Liver (tissue), 9 donors: ENCODE data around the gene NAA38. TPM values are rescaled to one million over a fixed set of nuclear protein-coding genes. Genes with fewer than 3 reads are reported as not detected.
"Not testable (repeated sequence)": the region's sequence is repeated elsewhere in the genome, so short reads cannot be mapped to it uniquely, and the experiment has no call there.

ENCODE experiments used
- DNase-seq: peaks from one replicate; pipeline ENCODE4 v3.0.0-alpha.2; 2017; ENCODE audit warnings: low spot score
- H3K27ac ChIP-seq, 2 donors: one replicate each; pipeline ENCODE4 v1.7.0; 2013; ENCODE audit warnings: inconsistent platforms in 2 of 2, low read length in 2 of 2, control low read depth in 1 of 2, low read depth in 1 of 2, mild to moderate bottlenecking in 1 of 2
- H3K27me3 ChIP-seq, 4 donors: one replicate each; pipeline versions ENCODE4 v1.6.1 to v1.7.0; 2013; ENCODE audit warnings: low read length in 3 of 4, inconsistent platforms in 1 of 4, mild to moderate bottlenecking in 1 of 4, moderate library complexity in 1 of 4; ENCODE audit not compliant: control insufficient read depth in 4 of 4, insufficient read depth in 4 of 4
- H3K36me3 ChIP-seq, 4 donors: one replicate each; pipeline versions ENCODE4 v1.6.1 to v1.7.0; 2013; ENCODE audit warnings: low read length in 3 of 4, mild to moderate bottlenecking in 3 of 4, low read depth in 1 of 4, moderate library complexity in 1 of 4; ENCODE audit not compliant: control insufficient read depth in 4 of 4, insufficient read depth in 3 of 4
- H3K4me1 ChIP-seq, 4 donors: one replicate each; pipeline versions ENCODE4 v1.6.1 to v1.7.0; 2013; ENCODE audit warnings: low read length in 3 of 4, mild to moderate bottlenecking in 3 of 4, moderate library complexity in 1 of 4; ENCODE audit not compliant: control insufficient read depth in 4 of 4, insufficient read depth in 4 of 4
- H3K4me3 ChIP-seq, 3 donors: one replicate each; pipeline versions ENCODE4 v1.6.1 to v1.7.0; 2013; ENCODE audit warnings: low read length in 3 of 3, control low read depth in 1 of 3, low read depth in 1 of 3, mild to moderate bottlenecking in 1 of 3
- H3K9ac ChIP-seq, 2 donors: one replicate each; pipeline ENCODE4 v1.7.0; 2013; ENCODE audit warnings: low read length in 2 of 2, mild to moderate bottlenecking in 2 of 2, moderate library complexity in 2 of 2, control low read depth in 1 of 2, low read depth in 1 of 2
- H3K9me3 ChIP-seq, 4 donors: one replicate each; pipeline versions ENCODE4 v1.6.1 to v1.7.0; 2013; ENCODE audit warnings: low read length in 3 of 4; ENCODE audit not compliant: control insufficient read depth in 4 of 4
- EGR1 ChIP-seq, 2 donors: IDR thresholded peaks; 2 replicates each; pipeline ENCODE4 v1.6.1; 2016 to 2018; ENCODE audit warnings: antibody characterized with exemption in 2 of 2, low read depth in 2 of 2
- FOXA1 ChIP-seq: IDR thresholded peaks from 2 replicates; pipeline ENCODE4 v1.6.1; 2016; ENCODE audit warnings: antibody characterized with exemption
- FOXA2 ChIP-seq: IDR thresholded peaks from 2 replicates; pipeline ENCODE4 v1.6.1; 2016; ENCODE audit warnings: antibody characterized with exemption
- HNF4A ChIP-seq, 2 donors: conservative IDR thresholded peaks; 2 replicates each; pipeline ENCODE4 v1.6.1; 2016; ENCODE audit warnings: antibody characterized with exemption in 2 of 2, mild to moderate bottlenecking in 2 of 2
- HNF4G ChIP-seq: IDR thresholded peaks from 2 replicates; pipeline ENCODE4 v1.6.1; 2016; ENCODE audit warnings: antibody characterized with exemption
- JUND ChIP-seq, 2 donors: IDR thresholded peaks; 2 replicates each; pipeline ENCODE4 v1.6.1; 2016; ENCODE audit warnings: antibody characterized with exemption in 2 of 2
- RAD21 ChIP-seq, 2 donors: IDR thresholded peaks; 2 replicates each; pipeline ENCODE4 v1.6.1; 2016; ENCODE audit warnings: antibody characterized with exemption in 2 of 2, mild to moderate bottlenecking in 2 of 2
- RXRA ChIP-seq, 2 donors: IDR thresholded peaks; 2 replicates each; pipeline ENCODE4 v1.6.1; 2017 to 2018; ENCODE audit warnings: antibody characterized with exemption in 2 of 2, mild to moderate bottlenecking in 1 of 2
- SP1 ChIP-seq: IDR thresholded peaks from 2 replicates; pipeline ENCODE4 v1.6.1; 2018; ENCODE audit warnings: antibody characterized with exemption, mild to moderate bottlenecking
- TAF1 ChIP-seq: conservative IDR thresholded peaks from 2 replicates; pipeline ENCODE4 v1.6.1; 2016; ENCODE audit warnings: antibody characterized with exemption, mild to moderate bottlenecking
- WGBS: extraction: QIAGEN DNeasy Blood & Tissue Kit; methylation state at CpG from one replicate; pipeline ENCODE4 v1.1.7; 2013; 5-methylcytosine and 5-hydroxymethylcytosine counted together
- polyA plus RNA-seq, 2 donors: library from polyadenylated mRNA; stranded (reverse) in 1 of 2; unstranded in 1 of 2; fragments of 200-250 nt in 1 of 2; fragments of >200 nt in 1 of 2; fragmentation: Nextera tagmentation in 1 of 2; extraction: Ambion mirVana in 1 of 2; gene quantifications; one replicate each; pipeline versions ENCODE4 v1.2.1 to v1.2.3, GENCODE V29; 2013 to 2015
- total RNA-seq, 2 donors: library from RNA; depleted of rRNA; stranded (reverse); fragments of >200 nt; gene quantifications; one replicate each; pipeline ENCODE4 v1.2.3, GENCODE V29; 2014
- TF ChIP-seq, protein P1 (sequence below): IDR thresholded peaks from 2 replicates; pipeline ENCODE4 v1.6.1; 2016; ENCODE audit warnings: antibody characterized with exemption
- TF ChIP-seq, protein P2 (sequence below): fragments of 150-350 bp; IDR thresholded peaks from 2 replicates; pipeline ENCODE4 v1.5.1; 2017; ENCODE audit warnings: improper control_type of control experiment, low read depth, low read length; ENCODE audit not compliant: missing input control
- TF ChIP-seq, protein P3 (sequence below): IDR thresholded peaks from 2 replicates; pipeline ENCODE4 v1.6.1; 2016; ENCODE audit warnings: antibody characterized with exemption
- TF ChIP-seq, protein P4 (sequence below): IDR thresholded peaks from 2 replicates; pipeline ENCODE4 v1.6.1; 2016; ENCODE audit warnings: antibody characterized with exemption, mild to moderate bottlenecking
- TF ChIP-seq, protein P5 (sequence below): IDR thresholded peaks from 2 replicates; pipeline ENCODE4 v1.6.1; 2016; ENCODE audit warnings: antibody characterized with exemption
- donor health status: healthy.
- donor health status: healthy.
- donor health status: healthy.
- donor health status: healthy.
- donor health status: healthy.

The NAA38 gene
- total and polyA plus RNA-seq, 4 donors, result 24.3 to 118 (median 56.8) TPM

DNA sequence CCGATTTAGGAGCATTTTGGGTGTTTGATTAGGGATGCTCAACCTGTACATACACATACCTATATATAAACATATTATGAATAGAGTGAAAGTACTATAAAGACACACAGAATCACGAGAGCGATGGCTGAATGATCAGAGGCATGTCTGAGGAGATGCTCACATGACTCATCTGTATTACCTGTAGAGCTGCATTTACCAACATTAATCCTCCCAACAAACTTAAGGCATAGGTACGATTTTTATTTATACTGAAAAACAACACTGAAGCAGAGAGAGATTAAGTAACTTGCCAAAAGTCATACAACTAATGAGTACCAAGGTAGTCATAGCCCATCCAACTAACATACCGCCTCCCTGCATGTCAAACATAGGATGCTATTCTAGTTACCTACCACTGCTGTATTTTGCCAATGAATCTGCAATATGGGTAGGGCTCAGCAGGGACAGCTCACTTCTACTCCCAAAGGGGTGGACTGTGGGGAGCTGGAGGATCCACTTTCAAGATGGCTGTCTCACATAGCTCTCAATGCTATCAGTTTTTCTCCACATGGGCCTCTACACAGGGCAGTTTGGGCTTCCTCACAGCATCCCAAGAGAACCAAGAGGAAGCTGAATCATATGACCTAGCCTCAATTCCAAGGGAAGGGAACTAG lies 7.8 kb upstream of the NAA38 start:
- Histone ChIP-seq H3K4me3 (no peak overlapping the region), H3K27ac (no peak overlapping the region), H3K9ac (no peak overlapping the region), H3K27me3 (no peaks in the 10 kb centered on the region), H3K36me3 (peaks cover 0 to 2% (median 0%) of the 10 kb centered on the region in 4 donors), H3K9me3 (no peaks in the 10 kb centered on the region), H3K4me1 (peaks cover 0 to 8% (median 5%) of the 10 kb centered on the region in 4 donors)
- DNase-seq, result no peak
- 95% methylated on average over 5 of the region's 5 CpGs for WGBS
- TF ChIP-seq, protein P1, sequence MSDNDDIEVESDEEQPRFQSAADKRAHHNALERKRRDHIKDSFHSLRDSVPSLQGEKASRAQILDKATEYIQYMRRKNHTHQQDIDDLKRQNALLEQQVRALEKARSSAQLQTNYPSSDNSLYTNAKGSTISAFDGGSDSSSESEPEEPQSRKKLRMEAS, result no peak
- no peak for TF ChIP-seq RXRA (IDR thresholded peaks at IDR 0.05)
- TF ChIP-seq, protein P2, sequence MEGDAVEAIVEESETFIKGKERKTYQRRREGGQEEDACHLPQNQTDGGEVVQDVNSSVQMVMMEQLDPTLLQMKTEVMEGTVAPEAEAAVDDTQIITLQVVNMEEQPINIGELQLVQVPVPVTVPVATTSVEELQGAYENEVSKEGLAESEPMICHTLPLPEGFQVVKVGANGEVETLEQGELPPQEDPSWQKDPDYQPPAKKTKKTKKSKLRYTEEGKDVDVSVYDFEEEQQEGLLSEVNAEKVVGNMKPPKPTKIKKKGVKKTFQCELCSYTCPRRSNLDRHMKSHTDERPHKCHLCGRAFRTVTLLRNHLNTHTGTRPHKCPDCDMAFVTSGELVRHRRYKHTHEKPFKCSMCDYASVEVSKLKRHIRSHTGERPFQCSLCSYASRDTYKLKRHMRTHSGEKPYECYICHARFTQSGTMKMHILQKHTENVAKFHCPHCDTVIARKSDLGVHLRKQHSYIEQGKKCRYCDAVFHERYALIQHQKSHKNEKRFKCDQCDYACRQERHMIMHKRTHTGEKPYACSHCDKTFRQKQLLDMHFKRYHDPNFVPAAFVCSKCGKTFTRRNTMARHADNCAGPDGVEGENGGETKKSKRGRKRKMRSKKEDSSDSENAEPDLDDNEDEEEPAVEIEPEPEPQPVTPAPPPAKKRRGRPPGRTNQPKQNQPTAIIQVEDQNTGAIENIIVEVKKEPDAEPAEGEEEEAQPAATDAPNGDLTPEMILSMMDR, result no peak
- no peak for TF ChIP-seq JUND (IDR thresholded peaks at IDR 0.05)
- no peak for TF ChIP-seq SP1
- TF ChIP-seq EGR1 (IDR thresholded peaks at IDR 0.05; ENCODE audit: low read depth in 2 of 2), result no peak

DNA sequence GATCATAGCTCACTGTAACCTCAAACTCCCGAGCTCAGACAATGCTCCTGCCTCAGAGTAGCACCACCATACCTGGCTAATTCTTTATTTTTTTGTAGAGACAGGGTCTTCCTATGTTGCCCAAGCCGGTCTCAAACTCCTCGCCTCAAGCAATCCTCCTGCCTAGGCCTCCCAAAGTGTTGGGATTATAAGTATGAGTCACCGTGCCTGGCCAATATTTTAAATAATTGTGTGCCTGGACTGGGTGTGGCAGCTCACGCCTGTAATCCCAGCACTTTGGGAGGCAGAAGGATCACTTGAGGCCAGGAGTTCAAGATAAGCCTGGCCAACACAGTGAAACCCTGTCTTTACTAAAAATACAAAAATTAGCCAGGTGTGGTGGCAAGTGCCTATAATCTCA lies 7.0 kb upstream of the NAA38 start:
- not testable (repeated sequence) for H3K27me3 ChIP-seq, DNase-seq, H3K36me3 ChIP-seq, H3K4me3 ChIP-seq, H3K9ac ChIP-seq, H3K27ac ChIP-seq, H3K9me3 ChIP-seq
- peaks cover 0 to 14% (median 6%) of the 10 kb centered on the region in 4 donors for H3K4me1 ChIP-seq
- WGBS, result 84% methylated on average over 5 of the region's 5 CpGs

DNA sequence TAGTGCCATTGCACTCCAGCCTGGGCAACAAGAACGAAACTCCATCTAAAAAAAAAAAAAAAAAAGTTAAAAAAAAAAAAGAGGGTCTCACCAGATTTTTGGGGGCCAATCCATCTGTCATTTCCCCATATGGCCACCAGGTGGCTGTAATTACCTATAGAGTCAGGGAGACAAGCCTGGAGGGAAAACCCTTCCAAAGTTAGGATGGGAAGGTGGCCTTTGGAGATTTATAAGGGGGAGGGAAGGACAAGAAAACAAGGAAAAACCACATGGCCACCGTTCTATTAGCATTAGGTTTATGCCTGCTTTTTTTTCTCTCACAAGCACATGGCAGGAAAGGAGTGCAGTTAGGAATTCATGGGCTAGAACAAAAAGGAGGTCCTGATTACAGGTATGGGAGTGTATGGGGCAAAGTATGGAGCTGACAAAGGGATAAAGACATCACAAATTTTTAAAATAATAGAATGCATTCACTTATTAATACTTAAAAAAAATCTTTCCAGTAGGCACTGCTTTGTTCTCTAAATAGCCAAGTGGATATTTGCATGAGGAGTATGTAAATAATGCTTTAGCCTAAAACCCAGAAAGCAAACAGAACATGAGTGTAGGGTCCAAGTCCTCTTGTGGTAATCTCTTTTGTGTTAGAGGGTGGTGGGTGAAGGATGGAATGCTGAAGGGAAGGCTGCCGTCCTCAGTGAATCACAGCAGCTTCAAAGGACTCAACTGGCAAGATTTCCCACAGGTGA lies 5.5 kb upstream of the NAA38 start:
- Histone ChIP-seq H3K27ac (no peak overlapping the region), H3K36me3 (peaks cover 0 to 2% (median 0%) of the 10 kb centered on the region in 4 donors), H3K27me3 (no peaks in the 10 kb centered on the region), H3K4me1 (peaks cover 0 to 28% (median 19%) of the 10 kb centered on the region in 4 donors), H3K9ac (no peak overlapping the region), H3K4me3 (no peak overlapping the region), H3K9me3 (no peaks in the 10 kb centered on the region)
- 22% methylated on average over 3 of the region's 3 CpGs for whole genome bisulfite sequencing
- DNase-seq, result no peak
- TF ChIP-seq HNF4A (conservative IDR thresholded peaks at IDR 0.05), result peak in 1 of 2 donors; percentile 26
- TF ChIP-seq, protein P1, result no peak
- TF ChIP-seq, protein P3, sequence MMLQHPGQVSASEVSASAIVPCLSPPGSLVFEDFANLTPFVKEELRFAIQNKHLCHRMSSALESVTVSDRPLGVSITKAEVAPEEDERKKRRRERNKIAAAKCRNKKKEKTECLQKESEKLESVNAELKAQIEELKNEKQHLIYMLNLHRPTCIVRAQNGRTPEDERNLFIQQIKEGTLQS, result no peak
- no peak for TF ChIP-seq FOXA1
- TF ChIP-seq SP1, result no peak
- TF ChIP-seq, protein P4, sequence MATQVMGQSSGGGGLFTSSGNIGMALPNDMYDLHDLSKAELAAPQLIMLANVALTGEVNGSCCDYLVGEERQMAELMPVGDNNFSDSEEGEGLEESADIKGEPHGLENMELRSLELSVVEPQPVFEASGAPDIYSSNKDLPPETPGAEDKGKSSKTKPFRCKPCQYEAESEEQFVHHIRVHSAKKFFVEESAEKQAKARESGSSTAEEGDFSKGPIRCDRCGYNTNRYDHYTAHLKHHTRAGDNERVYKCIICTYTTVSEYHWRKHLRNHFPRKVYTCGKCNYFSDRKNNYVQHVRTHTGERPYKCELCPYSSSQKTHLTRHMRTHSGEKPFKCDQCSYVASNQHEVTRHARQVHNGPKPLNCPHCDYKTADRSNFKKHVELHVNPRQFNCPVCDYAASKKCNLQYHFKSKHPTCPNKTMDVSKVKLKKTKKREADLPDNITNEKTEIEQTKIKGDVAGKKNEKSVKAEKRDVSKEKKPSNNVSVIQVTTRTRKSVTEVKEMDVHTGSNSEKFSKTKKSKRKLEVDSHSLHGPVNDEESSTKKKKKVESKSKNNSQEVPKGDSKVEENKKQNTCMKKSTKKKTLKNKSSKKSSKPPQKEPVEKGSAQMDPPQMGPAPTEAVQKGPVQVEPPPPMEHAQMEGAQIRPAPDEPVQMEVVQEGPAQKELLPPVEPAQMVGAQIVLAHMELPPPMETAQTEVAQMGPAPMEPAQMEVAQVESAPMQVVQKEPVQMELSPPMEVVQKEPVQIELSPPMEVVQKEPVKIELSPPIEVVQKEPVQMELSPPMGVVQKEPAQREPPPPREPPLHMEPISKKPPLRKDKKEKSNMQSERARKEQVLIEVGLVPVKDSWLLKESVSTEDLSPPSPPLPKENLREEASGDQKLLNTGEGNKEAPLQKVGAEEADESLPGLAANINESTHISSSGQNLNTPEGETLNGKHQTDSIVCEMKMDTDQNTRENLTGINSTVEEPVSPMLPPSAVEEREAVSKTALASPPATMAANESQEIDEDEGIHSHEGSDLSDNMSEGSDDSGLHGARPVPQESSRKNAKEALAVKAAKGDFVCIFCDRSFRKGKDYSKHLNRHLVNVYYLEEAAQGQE, result no peak
- no peak for TF ChIP-seq TAF1
- TF ChIP-seq RAD21 (IDR thresholded peaks at IDR 0.05), result peak; percentile 90
- TF ChIP-seq JUND (IDR thresholded peaks at IDR 0.05), result no peak
- TF ChIP-seq HNF4G, result no peak
- no peak for TF ChIP-seq FOXA2
- no peak for TF ChIP-seq EGR1 (IDR thresholded peaks at IDR 0.05; ENCODE audit: low read depth in 2 of 2)
- TF ChIP-seq, protein P5, sequence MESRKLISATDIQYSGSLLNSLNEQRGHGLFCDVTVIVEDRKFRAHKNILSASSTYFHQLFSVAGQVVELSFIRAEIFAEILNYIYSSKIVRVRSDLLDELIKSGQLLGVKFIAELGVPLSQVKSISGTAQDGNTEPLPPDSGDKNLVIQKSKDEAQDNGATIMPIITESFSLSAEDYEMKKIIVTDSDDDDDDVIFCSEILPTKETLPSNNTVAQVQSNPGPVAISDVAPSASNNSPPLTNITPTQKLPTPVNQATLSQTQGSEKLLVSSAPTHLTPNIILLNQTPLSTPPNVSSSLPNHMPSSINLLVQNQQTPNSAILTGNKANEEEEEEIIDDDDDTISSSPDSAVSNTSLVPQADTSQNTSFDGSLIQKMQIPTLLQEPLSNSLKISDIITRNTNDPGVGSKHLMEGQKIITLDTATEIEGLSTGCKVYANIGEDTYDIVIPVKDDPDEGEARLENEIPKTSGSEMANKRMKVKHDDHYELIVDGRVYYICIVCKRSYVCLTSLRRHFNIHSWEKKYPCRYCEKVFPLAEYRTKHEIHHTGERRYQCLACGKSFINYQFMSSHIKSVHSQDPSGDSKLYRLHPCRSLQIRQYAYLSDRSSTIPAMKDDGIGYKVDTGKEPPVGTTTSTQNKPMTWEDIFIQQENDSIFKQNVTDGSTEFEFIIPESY, result no peak
- TF ChIP-seq, protein P2, result peak; percentile 84
- TF ChIP-seq RXRA (IDR thresholded peaks at IDR 0.05), result no peak
